Measurements from ENCODE around the gene FSHR.

The FSHR gene

DNA sequence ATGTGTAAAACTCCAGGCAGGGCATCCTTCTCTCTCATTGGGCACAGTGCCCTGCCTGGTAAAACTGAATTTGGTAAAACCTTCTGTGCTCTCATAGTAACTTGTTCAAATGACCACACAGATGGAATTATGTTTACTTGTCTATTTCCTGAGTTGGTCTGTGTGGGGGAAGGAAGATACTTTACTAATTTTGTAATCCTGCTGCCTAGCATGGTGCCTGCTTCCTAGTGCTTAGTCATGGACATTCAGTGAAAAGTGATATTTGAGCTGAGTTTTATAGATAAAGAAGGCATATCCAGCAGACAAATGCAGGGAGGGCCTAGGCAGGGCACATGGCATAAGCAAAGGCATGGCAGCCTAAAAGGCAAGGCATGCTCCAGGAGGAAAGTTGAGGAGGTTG lies 199.4 kb downstream of the FSHR start:
- no peak overlapping the region for H3K4me3 ChIP-seq (ENCODE audit: low read length)
- TF ChIP-seq, protein P1, sequence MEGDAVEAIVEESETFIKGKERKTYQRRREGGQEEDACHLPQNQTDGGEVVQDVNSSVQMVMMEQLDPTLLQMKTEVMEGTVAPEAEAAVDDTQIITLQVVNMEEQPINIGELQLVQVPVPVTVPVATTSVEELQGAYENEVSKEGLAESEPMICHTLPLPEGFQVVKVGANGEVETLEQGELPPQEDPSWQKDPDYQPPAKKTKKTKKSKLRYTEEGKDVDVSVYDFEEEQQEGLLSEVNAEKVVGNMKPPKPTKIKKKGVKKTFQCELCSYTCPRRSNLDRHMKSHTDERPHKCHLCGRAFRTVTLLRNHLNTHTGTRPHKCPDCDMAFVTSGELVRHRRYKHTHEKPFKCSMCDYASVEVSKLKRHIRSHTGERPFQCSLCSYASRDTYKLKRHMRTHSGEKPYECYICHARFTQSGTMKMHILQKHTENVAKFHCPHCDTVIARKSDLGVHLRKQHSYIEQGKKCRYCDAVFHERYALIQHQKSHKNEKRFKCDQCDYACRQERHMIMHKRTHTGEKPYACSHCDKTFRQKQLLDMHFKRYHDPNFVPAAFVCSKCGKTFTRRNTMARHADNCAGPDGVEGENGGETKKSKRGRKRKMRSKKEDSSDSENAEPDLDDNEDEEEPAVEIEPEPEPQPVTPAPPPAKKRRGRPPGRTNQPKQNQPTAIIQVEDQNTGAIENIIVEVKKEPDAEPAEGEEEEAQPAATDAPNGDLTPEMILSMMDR (conservative IDR thresholded peaks at IDR 0.05; ENCODE audit: low read length) = no peak
- no peak for DNase-seq (ENCODE audit: low read depth)

DNA sequence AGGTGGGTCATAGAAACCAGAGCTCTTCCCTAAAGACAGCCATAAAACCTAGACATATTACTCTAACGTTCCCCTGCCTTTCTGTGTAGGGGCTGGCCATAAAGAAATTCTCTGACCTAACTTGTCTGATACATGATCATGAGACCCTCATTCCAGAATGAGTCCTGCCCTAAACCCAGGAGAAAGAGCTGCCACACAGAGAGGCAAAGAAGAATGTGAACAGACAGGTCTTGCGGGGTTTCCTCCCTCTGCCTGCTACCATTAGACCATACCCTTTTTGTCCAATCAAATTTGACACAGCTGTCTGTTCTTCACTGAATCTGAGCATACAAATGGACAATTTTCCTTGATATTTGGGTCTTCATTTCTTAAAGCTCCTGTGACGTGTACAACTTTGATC lies 200.0 kb downstream of the FSHR start:
- no peak overlapping the region for H3K4me3 ChIP-seq (ENCODE audit: low read length)
- TF ChIP-seq, protein P1 (conservative IDR thresholded peaks at IDR 0.05; ENCODE audit: low read length) = no peak
- DNase-seq (ENCODE audit: low read depth) = no peak

DNA sequence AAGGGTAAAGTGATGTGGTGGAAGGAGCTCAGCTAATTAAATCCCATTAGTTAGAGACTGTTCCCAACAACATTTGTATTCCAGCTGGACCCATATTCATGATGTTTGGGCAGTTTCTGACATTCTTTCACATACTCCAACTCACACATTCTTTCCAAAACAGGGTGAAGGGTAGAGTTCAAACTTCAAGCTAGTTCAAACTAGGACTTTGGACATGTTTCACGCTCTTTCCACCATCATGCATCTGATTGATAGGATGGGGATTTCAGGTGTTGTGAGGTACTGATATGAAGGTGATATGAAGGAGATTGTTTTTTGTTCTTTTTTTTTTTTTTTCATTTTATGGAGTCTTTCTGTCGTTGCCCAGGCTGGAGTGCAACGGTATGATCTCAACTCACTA lies 201.7 kb downstream of the FSHR start:
- DNase-seq (ENCODE audit: low read depth) = no peak
- no peak overlapping the region for H3K4me3 ChIP-seq (ENCODE audit: low read length)
- TF ChIP-seq, protein P1 (conservative IDR thresholded peaks at IDR 0.05; ENCODE audit: low read length) = no peak

DNA sequence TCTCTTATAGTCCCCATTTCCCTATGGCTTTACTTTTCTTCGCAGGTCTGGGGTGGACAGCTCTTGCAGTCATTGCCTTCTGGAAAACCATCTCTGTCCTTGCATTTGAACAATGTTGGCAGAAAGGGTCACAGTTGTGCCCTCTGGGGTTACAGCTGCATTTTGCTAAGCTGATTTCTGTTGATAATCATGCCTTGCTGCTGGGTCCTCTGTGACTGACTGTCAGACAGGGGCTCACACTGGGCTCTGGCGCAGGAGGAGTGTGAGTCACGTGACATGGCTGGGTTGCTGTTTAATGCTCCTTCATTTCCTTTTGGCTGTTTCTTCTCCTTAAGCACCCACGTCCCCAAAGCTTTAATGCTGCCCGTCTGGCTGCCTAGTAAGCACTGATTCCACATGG lies 202.2 kb downstream of the FSHR start:
- no peak overlapping the region for H3K4me3 ChIP-seq (ENCODE audit: low read length)
- TF ChIP-seq, protein P1 (conservative IDR thresholded peaks at IDR 0.05; ENCODE audit: low read length) = no peak
- DNase-seq (ENCODE audit: low read depth) = no peak

DNA sequence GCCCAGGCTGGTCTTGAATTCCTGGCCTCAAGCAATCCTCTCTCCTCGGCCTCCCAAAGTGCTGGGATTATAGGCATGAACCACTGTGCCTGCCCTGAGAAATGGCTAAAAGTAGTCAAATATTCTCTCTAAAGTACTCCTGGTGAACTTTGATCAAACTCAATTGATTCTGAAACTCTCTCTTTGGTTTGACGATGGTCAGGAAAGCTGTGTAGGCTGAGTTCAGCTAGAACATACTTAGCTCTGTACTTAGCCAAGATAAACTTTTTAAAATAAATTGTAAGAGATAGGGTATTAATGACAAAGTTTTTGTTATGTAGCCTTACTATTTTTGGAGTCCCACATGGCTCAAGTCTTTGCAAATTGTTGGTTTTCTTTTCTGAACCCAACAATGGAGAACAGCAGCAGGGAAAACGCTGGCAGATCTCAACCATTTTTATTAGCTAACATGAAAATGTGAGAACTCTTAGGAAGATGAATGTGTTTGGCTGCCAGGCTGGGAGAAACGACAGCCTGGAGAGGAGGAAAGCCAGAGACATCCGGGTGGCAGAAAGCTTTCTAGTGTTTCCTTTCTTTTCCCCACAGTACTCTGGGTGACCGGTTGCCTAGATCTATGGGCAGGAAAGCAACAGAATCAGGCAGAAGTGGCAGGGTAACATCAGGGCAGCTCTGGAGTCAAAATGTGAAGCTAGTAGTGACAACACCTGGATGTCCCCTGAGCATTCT lies 205.8 kb downstream of the FSHR start:
- TF ChIP-seq, protein P1 (conservative IDR thresholded peaks at IDR 0.05; ENCODE audit: low read length) = no peak
- no peak overlapping the region for H3K4me3 ChIP-seq (ENCODE audit: low read length)
- no peak for DNase-seq (ENCODE audit: low read depth)

DNA sequence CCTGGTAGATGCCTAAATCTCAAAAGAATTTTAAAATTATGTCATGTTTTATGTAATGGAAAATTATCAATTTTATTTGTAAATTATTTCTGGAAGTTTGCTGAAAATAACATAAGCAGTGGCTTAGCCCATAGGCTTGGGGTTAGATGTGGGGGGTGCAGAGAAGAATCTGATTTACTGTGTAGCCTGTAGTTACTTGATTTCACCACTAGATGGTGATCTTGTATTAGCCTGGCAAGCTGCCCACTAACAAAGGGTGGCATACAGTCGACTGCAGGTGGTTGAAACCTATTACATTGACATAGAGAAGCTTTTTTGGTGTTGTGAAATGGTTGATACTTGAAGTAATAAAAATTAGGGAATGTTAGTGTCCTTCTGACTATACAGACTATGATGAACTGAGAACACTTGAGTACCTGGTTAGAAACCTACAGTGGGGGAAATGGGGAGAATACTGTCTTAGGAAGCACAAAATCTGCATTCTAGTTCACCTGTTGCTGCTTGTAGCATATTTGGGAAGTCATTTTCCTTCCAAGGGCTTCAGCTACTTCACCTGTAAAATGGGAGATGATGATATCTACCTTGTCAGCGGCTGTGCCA lies 207.8 kb downstream of the FSHR start:
- TF ChIP-seq, protein P1 (conservative IDR thresholded peaks at IDR 0.05; ENCODE audit: low read length) = peak; percentile 83
- no peak overlapping the region for H3K4me3 ChIP-seq (ENCODE audit: low read length)
- peak; percentile 41 for DNase-seq (ENCODE audit: low read depth)

DNA sequence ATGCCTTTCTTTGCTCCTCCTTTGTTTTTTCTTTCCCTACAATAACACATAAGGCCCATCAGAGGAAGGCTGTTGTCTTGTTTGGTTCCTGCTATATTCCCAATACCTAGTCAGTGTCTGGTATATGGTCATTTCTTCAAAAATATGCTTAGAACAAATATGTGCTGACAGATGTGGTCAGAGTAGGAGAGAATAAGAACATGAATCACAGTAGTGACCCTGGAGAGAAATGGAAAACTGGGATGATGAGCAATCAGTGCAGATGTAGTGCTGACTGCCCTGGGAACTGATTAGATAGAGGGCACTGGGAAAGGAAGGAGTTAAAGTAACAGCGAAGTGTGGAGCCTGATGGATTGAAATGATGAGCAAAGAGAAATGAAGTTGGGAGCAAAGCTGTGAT lies 209.4 kb downstream of the FSHR start:
- no peak overlapping the region for H3K4me3 ChIP-seq (ENCODE audit: low read length)
- TF ChIP-seq, protein P1 (conservative IDR thresholded peaks at IDR 0.05; ENCODE audit: low read length) = no peak
- no peak for DNase-seq (ENCODE audit: low read depth)
